ENCODE data around the gene CDYL2. TPM values are rescaled to one million over a fixed set of nuclear protein-coding genes. Genes with fewer than 3 reads are reported as not detected.

The CDYL2 gene
- total RNA-seq, 1 donor from 2014 or later: 19.9 TPM

- Mint-ChIP-seq H3K4me1 (ENCODE audit: low read depth) (no peaks in the 10 kb centered on the region), H3K9me3 (ENCODE audit: low read depth) (no peaks in the 10 kb centered on the region), H3K4me3 (ENCODE audit: low read depth) (no peak overlapping the region), H3K27me3 (peaks cover 13% of the 10 kb centered on the region), H3K36me3 (ENCODE audit: insufficient read depth) (no peaks in the 10 kb centered on the region), H3K27ac (no peak overlapping the region)
- no peak for TF ChIP-seq CTCF (IDR thresholded peaks at IDR 0.05; ENCODE audit: unreplicated experiment)
- no peak for DNase-seq (ENCODE audit: low spot score, unreplicated experiment)
Observed at GRCh38 chr16:80554033-80554432, 250.4 kb downstream of the CDYL2 start.

DNA sequence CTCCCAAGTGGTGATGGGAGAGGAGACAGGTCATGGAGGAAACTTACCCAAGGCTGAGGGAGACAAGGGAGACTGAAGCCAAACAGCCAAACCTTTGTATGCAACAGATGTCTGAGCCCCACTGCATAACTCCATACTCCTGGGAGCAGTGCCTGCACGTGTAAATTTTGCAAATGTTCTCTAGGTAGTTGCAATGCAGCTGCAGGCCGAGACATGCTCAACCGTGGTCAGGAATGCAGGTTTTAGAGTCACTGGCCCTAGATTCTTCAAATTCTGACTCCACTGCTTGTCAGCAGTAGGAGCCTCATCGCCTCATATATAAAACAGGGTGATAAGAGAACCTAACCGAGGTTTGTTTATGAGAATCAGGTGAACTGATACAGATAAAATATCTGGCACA, 252.1 kb downstream of the CDYL2 start:
- no peak for DNase-seq (ENCODE audit: low spot score, unreplicated experiment)
- no peak overlapping the region for H3K4me3 Mint-ChIP-seq (ENCODE audit: low read depth)
- no peaks in the 10 kb centered on the region for H3K4me1 Mint-ChIP-seq (ENCODE audit: low read depth)
- H3K27me3 Mint-ChIP-seq: peaks cover 11% of the 10 kb centered on the region
- no peak overlapping the region for H3K27ac Mint-ChIP-seq
- H3K36me3 Mint-ChIP-seq (ENCODE audit: insufficient read depth): no peaks in the 10 kb centered on the region
- H3K9me3 Mint-ChIP-seq (ENCODE audit: low read depth): no peaks in the 10 kb centered on the region
- no peak for TF ChIP-seq CTCF (IDR thresholded peaks at IDR 0.05; ENCODE audit: unreplicated experiment)

Other genes with a start within 250 kb of the CDYL2 start
- gene CMC2, start 202.3 kb upstream of the CDYL2 start, total RNA-seq: 56.5 and 58.5 TPM in 2 replicates
- gene CENPN, start 202.6 kb upstream of the CDYL2 start, total RNA-seq: 25.8 and 27.4 TPM in 2 replicates
- 47.1 and 50.1 TPM in 2 replicates for gene ATMIN, start 231.2 kb upstream of the CDYL2 start, total RNA-seq